GM19240 (cell line): ENCODE measurements around the gene EIF6.

Experiments
- DNase-seq: peaks from one replicate; pipeline ENCODE4 v3.0.0; 2011; ENCODE audit warnings: low spot score; ENCODE audit not compliant: insufficient read length

The EIF6 gene

DNA sequence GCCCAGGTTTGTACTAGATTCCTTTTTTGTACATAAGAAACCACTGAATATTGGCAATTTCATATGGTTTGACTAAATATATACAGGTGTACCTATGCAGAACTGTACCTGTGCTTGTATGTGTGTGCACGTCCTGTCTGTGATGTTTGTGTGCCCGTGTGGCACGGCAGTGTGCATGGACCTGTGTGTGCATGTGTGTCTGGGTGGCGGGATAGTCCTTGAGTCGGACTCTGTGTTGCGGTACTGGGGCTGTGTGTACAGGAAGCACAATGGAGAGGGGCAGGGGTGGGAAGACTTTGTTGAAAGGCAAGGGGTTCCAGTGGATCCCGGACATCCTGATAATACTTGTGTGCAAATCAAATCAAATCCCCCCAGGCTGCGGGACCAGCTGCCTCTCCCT lies 11.1 kb upstream of the EIF6 start:
- DNase-seq: no peak

DNA sequence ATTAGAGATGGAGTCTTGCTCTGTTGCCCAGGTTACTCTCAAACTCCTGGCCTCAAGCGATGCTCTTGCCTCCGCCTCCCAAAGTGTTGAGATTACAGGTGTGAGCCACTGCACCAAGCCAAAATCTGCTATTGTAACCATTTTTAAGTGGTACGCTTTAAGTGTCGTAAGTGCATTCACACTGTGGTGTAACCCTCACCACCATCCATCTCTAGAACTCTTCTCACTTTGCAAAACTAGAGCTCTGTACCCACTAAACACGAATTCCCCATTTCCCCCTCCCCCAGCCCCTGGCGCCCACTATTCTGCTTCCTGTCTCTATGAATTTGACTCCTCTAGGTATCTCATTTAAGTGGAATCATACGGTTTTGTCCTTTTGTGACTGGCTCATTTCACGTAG lies 10.5 kb upstream of the EIF6 start:
- DNase-seq: no peak

DNA sequence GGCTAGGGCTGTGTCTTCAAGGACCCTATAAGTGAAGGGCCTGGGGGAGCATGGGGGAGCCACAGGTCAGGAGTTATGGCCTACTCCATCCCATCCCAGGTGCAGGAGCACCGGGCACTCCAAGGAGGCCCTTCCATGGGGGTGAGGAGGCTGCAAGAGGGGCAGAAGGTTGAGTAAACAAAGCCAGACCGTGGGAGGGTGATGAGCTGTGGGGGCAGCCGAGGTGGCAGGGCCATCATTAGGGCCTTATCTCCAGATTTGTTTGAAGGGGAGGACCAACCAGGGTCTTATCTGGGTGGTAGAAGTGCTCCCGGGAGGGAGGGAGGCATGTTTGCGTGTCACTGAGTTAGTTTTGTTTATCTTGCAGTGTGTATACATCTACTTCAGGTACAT lies 9.7 kb upstream of the EIF6 start:
- no peak for DNase-seq

DNA sequence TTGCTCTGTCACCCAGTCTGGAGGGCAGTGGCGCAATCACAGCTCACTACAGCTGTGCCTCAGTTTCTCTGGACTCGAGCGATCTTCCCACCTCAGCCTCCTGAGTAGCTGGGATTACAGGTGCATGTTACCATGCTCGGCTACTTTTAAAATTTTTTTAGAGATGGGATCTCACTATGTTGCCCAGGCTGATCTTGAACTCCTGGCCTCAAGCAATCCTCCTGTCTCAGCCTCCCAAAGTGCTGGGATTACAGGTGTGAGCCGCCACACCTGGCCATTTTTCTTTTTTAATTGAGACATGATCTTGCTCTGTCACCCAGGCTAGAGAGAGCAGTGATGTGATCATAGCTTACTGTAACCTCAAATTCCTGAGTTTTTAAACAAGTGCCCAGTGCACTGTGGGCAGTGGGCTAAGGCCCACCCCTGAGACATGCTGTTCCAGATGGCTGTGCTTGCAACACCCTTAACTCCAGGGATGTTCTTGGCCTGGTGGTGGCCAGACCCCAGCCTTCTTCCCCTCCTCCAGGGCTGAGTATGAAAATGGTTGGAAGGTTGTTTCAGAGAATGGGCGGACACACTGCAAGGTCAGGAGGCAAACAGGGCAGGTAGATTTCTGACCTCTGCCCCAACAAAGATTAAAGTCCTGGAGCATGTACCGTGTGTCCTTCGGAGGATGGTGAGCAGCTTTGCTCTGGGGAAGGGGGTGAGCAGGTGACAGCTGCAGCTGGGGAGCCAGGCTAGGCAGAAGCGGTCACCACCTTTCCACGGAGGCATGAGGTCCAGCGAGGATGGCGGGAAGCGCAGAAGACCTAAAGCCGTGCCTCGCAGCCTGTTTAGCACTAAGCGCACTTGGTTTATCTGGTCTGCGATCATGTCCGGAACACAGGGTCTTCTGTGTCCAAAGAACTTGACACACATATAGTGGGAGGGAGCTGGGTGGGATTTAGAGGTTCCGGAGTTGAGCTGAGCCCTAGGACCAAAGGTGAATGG lies 9.0 kb upstream of the EIF6 start:
- DNase-seq: no peak

DNA sequence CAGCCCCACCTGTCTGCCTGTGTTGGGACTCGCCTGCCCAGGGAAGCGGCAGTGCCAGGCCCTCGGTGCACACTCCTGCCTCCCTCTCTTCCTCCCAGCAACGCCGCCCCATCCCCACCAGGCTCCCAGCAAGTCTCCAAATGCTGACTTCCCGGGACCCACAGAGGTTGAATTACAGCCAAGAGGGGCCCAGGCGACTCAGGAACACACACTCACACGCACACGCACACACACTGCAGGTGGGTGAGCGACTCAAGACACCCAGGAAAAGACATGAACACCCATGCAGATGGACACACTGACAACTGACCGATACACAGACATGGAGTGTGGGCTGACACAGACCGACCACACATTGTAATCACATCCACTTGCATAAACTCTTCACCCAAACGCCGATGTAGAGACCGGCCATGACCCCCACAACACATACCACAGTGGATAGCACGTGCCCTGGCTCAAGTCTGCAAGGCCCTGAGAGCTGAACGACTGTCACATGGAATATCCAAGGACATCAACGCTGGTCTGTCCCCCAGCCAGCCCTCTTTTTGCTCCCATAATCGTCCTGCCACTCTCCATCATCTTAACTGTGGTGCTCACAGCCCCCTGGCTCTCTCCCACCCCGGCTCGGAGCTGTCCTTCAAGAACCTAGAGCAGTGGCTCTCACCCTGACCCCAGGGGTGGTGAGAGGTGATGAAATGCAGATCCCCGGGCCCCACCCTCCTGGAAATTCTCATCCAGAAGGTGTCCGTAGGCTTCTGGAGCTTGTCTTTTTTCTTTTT lies 8.1 kb upstream of the EIF6 start:
- DNase-seq: no peak

DNA sequence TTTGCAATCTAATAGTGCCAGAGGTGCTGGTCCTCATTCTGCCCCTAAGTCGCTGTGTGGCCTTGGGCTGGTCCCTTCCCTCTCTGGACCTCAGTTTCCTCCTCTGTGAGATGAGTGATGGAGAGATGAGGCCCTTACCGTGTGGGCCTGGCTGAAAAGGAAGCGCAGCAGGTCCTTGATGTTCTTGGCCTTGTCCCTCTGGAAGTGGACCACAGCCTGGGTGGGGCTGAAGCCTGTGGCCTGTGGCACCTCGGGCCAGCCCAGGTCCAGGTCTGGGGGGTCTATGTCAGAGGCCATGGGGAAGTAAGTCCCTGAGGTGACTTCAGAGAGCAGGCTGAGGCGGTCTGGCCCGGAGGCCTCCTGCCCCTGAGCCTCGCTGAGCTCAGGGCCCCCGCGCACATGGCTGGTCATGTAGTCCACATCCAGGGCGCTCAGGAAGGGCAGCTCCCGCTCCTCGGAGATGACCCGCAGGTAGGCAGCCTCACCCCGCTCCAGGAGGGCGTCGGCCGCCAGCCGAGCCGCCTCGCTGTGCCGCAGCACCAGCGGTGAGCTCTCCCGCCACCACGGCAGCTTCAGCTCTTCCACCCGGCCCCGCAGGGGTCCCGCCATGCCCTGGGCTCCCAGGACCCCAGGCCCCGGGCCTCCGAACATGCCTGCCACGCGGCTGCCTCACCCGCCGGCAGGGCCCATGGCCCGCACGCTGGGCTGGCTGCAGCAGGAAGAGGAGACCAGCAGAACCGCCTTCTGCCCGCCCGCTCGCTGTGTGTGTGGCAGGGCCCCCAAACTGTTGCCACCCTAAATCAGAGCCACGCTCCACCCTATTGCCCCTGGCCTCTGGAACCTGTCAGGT lies 7.3 kb upstream of the EIF6 start, which contains the start of gene FAM83C:
FAM83C (minus strand) TSS at position 772 of the 850 bp plus-strand sequence; CDS start at position 651, 121 bp downstream.
- DNase-seq: no peak

DNA sequence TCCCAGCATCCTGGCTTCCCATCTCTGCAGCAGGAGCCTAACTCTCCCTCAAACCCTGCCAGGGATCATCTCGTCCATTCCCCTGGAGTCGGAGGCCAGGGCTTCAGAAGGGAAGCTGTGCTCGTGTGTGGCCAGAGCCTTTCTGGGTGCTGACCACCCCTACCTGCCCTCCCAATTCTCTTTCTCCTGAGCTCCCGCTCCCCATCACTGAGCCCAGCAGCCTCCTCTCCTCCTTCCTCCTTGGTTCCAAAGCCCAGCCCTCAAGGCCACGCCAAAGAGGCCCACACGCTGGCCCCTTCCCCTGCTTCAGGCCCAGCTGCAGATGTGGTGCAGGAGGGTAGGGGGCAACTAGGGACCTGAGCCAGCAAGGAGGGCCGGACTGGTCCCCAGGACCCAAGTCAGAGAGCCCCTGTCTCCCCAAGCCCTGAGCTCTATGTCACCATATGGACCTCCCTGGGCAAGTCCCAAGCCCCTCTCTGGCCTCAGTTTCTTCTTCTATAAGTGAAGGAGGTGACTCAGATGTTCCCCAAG lies 6.4 kb upstream of the EIF6 start:
- no peak for DNase-seq

DNA sequence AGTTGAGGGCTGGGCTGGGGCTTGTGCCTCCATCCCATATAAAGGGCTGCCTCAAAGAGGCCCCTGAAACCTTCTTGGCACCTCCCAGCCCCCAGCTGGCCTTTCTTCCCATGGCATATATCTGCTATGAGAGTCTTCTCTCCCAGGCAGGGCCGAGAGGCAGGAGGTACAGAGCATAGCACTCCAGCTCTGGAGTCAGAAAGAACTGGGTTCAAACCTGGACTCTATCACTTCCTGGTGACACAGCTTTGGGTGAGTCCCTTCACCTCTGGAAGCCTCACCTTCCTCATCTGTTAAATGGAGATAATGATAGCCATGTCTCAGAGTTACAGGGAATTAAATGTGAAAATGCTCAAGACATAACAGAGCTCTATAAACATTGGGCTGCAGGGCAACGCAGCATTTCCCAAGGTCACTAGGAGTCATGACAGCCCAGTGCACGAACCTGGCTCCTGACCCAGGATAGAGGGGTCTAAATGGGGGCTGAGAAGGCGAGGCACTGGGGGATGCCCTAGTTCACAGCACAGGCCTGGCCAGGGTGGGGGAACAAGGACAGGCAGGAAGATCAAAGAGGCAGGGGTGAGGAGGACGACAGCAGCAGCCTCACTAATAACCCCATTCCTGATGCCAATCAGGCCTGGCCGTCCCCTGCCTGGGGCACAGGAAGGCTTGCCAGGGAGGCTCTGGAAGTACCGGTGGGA lies 5.8 kb upstream of the EIF6 start:
- no peak for DNase-seq

DNA sequence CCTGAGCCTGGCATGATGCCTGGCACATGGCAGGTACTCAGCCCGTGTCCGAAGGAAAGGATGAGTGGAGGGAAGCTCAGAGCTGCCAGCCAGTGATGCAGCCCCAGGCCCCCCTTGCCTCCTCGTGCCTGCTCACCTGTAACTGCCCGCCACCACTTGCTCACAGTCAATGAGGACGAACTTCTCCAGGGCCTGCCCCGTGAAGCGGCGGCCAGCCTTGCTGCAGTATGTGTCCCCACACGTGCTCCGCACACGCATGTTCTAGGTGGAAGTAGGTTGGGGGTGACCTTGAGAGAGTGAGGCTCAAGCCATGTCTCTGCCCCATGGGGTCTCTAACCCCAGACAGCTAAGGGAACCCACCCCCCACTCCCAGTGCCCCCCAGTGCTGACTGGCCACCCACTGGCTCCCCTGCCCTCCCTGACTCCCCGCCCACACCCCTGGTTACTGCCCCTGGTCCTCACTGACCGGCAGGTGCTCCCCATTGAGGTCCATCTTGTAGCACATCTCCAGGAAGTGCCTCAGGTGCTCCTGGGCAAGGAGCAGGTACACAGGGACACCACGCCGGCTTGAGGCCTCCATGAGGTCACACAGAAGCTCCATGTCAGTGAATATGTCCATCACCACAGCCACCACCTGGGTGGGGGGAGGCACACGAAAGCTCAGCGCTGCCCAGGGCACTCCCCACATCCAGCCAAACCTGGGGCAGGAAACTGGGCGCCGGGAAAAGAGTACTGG lies 3.9 kb upstream of the EIF6 start:
- DNase-seq: no peak

DNA sequence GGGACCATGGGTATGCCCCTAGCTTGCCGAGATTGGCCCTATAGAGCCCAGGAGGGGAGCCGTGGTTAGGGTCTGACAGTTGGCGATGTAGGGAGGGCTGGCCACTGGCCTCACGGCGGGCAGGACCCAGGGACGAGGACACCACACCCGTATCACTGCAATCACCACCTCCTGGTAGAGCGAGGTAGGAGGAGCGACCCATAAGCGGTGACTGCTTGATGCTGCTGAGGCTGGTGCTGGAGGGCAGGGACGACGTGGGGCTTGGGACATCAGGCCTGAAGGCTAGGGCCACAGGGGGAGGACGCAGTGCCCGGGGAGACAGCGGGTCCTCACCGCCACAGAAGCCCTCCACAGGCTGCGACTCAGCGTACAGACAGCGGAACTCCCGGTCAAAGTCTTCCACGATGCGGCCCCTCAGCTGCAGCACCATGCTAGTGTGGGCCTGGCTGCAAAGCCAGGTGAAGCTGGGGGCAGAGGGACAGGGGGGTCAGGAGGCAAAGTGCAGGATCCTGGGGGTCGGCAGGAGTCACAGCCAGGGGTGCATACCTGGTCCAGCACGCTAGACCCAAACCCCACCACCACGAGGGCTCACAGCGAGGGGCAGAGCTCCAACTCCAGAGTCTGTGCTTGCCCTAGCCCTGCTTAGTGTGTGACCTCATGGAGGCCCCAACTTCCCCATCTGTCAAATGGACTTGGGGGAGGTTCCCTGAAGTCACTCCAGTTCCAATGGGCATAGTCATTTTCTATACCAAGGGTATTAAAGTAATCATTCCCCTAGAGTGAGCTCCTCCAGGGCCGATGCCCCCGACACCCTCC lies 3.1 kb upstream of the EIF6 start:
- no peak for DNase-seq

DNA sequence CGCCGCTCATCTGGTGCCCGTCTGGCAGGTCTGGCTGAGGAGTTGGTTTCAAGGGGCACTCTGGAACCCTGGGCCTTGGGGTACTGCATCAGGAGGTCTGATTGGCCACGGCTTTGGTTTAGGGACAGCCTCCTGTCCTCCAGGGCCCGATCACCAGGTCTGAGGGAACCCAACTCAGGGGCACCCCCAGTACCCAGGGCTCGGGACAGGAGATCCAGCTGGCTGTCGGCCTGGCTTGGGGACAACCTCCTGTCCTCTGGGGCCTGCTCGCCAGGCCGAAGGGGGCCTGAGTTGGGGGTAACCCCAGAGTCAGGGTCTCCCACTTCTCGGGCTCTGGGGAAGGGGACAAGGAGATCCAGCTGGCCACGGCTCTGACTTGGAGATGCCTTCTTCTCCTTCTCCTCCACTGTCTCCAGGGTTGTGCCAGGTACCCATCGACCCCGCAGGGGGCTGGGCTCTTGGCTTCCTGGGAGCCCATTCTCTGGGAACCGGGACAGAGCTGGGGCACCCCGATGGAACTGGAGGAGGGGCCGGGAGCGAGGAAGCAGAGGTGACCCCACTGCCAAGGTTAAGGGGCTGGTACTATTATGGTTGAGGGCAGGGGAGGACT lies 2.4 kb upstream of the EIF6 start:
- DNase-seq: no peak

DNA sequence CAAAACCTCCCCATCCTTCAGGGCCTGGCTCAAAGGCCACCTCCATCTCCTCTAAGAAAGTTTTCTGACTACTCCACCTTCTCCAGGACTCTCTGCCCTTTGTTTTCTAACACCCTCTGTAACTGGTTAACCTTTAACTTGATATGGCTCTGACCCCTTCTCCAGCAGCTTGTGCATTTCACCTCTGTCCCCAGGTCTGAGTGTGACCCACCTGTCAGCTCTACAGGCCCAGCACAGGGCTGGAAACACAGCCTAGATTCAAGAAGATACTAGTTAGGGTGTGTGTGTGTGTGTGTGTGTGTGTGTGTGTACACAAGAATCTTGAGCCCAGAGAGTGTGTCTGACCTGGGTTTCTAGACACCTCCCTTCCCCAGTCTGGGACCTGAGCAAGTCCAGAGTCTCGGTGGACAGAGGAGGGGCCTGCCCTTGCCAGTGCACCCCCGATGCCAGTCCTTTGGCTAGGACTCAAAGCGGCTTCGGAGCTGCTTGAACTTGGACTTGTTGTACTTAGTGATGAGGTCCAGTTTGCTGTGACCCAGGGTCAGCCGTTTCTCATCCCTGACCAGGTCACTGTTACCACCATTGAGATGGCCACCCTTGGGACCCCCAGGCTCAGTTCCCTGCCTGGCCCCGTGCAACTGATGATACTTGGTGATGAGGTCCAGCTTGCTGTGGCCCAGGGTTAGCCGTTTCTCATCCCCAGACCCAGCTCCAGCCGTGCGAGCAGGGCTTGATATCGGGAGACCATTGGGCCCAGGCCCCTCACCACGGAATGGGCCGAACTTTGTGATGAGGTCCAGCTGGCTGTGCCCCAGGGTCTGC lies 1.7 kb upstream of the EIF6 start:
- no peak for DNase-seq

DNA sequence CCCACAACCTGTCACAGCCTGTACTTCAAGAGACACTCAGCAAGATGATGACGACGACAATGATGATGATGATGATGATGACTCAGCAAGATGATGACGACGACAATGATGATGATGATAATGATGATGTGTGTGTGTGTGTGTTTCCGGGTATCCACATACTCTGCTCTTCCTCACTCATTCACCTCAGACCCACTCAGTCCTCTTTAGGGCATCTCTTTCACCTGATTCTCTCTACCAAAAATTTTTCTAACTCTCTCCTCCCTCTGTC lies 1.2 kb upstream of the EIF6 start:
- no peak for DNase-seq

DNA sequence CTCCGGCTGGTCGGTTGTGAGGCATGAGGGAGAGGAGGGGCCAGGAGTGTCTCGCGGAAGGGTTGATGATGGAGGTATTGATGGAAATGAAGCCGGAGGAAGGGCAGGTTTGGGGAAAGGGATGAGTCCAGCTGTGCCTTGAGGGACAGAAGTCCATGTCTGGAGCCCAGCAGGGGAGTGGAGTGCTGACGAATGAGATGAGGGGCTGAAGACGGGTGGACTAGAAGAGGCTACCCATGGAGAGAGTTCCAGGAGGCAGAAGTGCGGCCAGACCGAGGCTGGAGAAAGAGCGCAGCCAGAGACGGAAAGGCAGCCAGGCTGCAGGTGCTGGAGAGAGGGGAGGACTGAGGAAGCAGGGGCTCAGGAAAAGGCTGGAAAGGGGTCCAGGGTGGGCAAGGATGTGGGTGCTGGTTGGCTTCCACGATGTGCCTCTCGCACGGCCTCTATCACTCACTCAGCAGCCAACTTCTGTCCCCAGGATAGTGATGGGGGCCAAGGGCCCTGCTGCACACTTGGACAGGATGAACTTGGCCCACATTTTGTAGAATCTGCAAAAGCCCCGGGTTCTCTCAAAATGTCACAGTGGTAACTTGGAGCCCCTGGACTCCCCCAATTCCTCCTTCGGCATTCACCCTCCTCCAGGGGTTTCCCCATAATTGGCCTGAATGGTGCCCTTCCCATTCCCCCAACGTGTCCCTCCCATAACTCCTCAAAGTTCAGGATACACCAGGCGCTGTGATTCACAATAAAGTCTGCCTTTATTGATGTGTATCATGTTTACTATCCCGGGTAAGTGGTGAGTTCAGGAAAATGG lies 627 bp upstream of the EIF6 start:
- no peak for DNase-seq

DNA sequence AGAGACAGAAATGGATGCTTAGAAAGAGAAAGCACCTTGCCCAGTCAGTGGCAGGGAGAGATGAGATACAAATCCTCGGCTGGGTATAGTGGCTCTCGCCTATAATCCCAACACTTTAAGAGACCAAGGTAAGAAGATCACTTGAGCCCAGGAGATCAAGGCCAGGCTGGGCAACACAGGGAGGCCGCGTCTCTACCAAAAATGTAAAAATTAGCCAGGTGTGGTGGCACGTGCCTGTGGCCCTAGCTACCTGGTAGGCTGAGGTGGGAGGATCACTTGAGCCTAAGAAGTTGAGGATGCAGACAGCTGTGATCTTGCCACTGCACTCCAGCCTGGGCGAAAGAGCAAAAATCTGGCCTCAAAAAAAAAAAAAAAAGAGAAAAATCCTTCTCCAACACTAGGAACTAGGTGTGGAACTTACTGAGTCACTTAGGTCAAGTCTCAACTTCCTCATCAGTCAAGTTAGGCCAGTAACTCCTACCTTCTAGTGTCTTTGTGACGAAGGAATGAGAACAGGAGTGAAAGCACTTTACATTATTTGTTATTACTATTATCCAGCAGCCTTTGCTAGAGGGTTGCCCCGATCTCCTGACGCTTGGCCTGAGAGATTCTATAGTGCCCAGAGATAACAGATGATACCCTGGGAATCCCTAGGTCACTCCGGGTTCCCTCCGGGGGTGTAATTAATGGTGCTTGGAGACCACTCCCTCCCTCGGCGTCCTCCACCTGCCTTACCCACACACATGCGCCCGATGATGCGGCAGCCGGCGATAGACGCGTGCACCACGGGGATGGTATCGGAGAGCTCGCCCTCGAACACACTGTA lies 918 bp downstream of the EIF6 start:
- no peak for DNase-seq

DNA sequence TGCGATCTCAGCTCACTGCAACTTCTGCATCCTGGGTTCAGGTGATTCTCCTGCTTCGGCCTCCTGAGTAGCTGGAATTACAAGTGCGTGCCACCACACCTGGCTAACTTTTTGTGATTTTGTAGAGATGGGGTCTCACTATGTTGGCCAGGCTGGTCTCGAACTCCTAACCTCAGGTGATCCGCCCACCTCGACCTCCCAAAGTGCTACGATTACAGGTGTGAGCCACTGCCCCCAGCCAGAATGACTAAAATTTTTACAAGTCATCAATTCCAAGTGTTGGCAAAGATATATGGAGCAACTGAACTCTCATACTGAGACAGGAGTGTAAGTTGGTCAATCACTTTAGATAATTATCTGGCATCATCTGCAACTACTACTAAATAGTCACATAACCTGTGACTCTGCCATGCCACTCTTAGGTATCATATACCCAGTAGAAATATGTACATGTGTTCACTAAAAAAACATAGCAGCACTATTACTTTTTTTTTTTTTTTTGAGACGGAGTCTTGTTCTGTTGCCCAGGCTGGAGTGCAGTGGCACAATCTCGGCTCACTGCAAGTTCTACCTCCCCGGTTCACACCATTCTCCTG lies 3.0 kb downstream of the EIF6 start:
- DNase-seq: no peak
